ENCODE data around the gene APOC1. TPM values are rescaled to one million over a fixed set of nuclear protein-coding genes. Genes with fewer than 3 reads are reported as not detected.

The APOC1 gene
- total RNA-seq, 2 experiments from 2014 or later = 1.1 to 2.0 TPM

Other genes starting within 250 kb of the APOC1 start
- gene CEACAM19, start 243.1 kb upstream of the APOC1 start, total RNA-seq = under 1 TPM; 0.13 to 0.23 TPM
- gene CEACAM16, start 215.5 kb upstream of the APOC1 start, total RNA-seq = not detected
- gene BCL3, start 165.9 kb upstream of the APOC1 start, total RNA-seq = 10 to 100 TPM; 29.5 to 32.7 TPM
- gene CBLC, start 136.7 kb upstream of the APOC1 start, total RNA-seq = not detected
- not detected for gene BCAM, start 105.5 kb upstream of the APOC1 start, total RNA-seq
- under 1 TPM; 0.36 to 0.44 TPM for gene NECTIN2, start 68.3 kb upstream of the APOC1 start, total RNA-seq
- 100 to 1,000 TPM; 215 to 223 TPM for gene TOMM40, start 23.4 kb upstream of the APOC1 start, total RNA-seq
- gene APOE, start 8.8 kb upstream of the APOC1 start, total RNA-seq = under 1 TPM; 0.32 to 0.34 TPM
- not detected for gene APOC4, start 27.6 kb downstream of the APOC1 start, total RNA-seq
- not detected for gene APOC2, start 31.4 kb downstream of the APOC1 start, total RNA-seq
- 10 to 100 TPM; 72.4 to 73.5 TPM for gene CLPTM1, start 40.8 kb downstream of the APOC1 start, total RNA-seq
- gene RELB, start 86.9 kb downstream of the APOC1 start, total RNA-seq = 10 to 100 TPM; 48.5 to 51.6 TPM
- 10 to 100 TPM; 78.1 to 80.5 TPM for gene CLASRP, start 124.4 kb downstream of the APOC1 start, total RNA-seq
- gene ZNF296, start 161.9 kb downstream of the APOC1 start, total RNA-seq = 1 to 10 TPM; 8.1 to 8.6 TPM
- 10 to 100 TPM; 55.4 to 55.6 TPM for gene GEMIN7, start 164.7 kb downstream of the APOC1 start, total RNA-seq
- gene PPP1R37, start 178.6 kb downstream of the APOC1 start, total RNA-seq = 10 to 100 TPM; 13.8 to 14.7 TPM
- gene NKPD1, start 246.4 kb downstream of the APOC1 start, total RNA-seq = under 1 TPM; 0.06 TPM

Measured in activated CD8-positive, alpha-beta memory T cell treated with anti-CD3 and anti-CD28 coated beads for 36 hours (primary cell).